Memory B cell (primary cell): ENCODE data around the gene NPAS1.

Source experiments
- ATAC-seq: fragments of 150-1000 bp; cut with Tn5 transposase; 2 replicates; pipeline ENCODE4 v1.10.0; 2021; ENCODE audit warnings: low read depth, mild to moderate bottlenecking, moderate library complexity
- DNase-seq, 2 donors: peaks; one replicate each; pipeline ENCODE4 v3.0.0; 2022; ENCODE audit warnings: low spot score in 2 of 2
- H3K27ac Mint-ChIP-seq: one replicate; pipeline ENCODE4 v1.8.0; 2022; ENCODE audit warnings: mild to moderate bottlenecking, moderate library complexity, mixed read lengths
- H3K27me3 Mint-ChIP-seq: one replicate; pipeline ENCODE4 v1.8.0; 2022; ENCODE audit warnings: mixed read lengths
- H3K36me3 Mint-ChIP-seq: one replicate; pipeline ENCODE4 v1.8.0; 2022; ENCODE audit warnings: mild to moderate bottlenecking, mixed read lengths
- H3K4me1 Mint-ChIP-seq: one replicate; pipeline ENCODE4 v1.8.0; 2022; ENCODE audit warnings: mixed read lengths
- H3K4me3 Mint-ChIP-seq: one replicate; pipeline ENCODE4 v1.8.0; 2022; ENCODE audit warnings: mild to moderate bottlenecking, moderate library complexity, mixed read lengths
- H3K9me3 Mint-ChIP-seq: one replicate; pipeline ENCODE4 v1.8.0; 2022; ENCODE audit warnings: mixed read lengths

Gene NPAS1

GRCh38 chr19:46981286-46981945 lies 38.2 kb upstream of the NPAS1 start:
- no peaks in the 10 kb centered on the region for H3K9me3 Mint-ChIP-seq
- peak overlapping the region; percentile 10 for H3K27ac Mint-ChIP-seq
- no peak overlapping the region for H3K4me3 Mint-ChIP-seq
- H3K27me3 Mint-ChIP-seq, result no peaks in the 10 kb centered on the region
- H3K36me3 Mint-ChIP-seq, result no peaks in the 10 kb centered on the region
- ATAC-seq (no peak), DNase-seq (no peak)
- H3K4me1 Mint-ChIP-seq, result peaks cover 23% of the 10 kb centered on the region

DNA sequence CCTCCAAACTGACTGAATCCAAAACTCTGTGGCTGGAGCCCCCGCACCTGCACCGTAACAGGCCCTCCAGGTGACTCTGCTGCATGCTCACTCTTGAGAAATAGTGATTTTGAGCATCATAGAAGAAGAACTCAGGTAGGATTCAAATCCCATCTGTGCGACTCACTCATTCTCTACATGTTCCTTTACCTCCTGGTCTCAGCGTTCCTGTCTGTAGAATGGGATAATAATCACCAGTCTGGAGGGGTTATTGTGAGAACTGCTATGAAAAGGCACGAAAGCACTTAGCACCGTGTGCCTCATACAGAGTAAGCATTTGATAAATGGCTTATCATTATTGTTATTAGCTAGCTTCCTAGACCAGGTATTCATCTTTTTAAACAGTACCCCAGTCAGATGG lies 36.5 kb upstream of the NPAS1 start:
- peaks cover 15% of the 10 kb centered on the region for H3K4me1 Mint-ChIP-seq
- H3K27me3 Mint-ChIP-seq, result no peaks in the 10 kb centered on the region
- no peaks in the 10 kb centered on the region for H3K9me3 Mint-ChIP-seq
- ATAC-seq (no peak), DNase-seq (no peak)
- no peaks in the 10 kb centered on the region for H3K36me3 Mint-ChIP-seq
- H3K4me3 Mint-ChIP-seq, result no peak overlapping the region
- no peak overlapping the region for H3K27ac Mint-ChIP-seq

DNA sequence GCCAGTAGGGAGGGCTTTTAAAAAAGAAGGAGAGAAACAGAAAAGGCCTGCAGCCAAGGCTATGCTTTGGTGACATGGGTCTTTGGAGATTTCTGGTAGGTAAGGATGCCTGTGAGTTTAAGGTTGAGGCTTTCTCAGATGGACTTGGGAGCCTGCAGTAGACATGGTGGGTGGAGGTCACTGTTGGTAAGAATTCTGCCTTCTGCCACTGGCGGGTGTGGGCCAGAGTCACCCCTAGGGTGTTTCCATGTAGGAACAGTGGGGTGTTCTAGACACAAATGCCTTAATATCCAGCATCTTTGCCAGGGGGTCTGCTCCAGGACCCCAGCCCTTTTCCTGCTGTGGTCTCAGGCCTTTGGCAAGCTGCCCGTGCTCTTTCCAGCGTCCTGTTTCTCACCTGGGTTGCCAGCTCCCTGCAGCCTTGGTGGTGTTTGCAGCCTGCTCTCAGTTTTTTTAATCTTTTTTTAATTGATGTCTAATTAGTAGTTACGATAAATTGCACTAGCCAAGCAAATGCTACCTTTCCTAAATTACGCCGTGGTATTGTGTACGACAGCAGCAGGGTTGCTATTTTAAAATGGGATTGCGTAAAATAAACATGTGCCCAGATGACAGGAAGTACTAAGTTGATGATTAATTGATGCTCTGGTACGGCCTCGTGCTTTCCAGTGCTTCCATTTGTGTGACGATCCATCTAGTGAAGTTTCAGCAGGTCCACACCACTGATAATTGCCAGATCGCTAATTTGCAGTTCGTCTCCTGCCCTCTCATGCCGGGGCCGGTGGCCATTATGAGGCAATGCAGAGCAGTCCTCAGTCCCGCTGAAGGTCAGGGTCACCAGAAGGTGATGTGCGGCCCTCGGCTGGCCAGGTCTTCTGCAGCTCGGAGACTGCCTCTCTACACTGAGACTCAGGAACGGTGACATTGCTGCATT lies 35.3 kb upstream of the NPAS1 start:
- ATAC-seq (no peak), DNase-seq (no peak)
- H3K36me3 Mint-ChIP-seq, result peaks cover 4% of the 10 kb centered on the region
- peaks cover 10% of the 10 kb centered on the region for H3K4me1 Mint-ChIP-seq
- no peak overlapping the region for H3K27ac Mint-ChIP-seq
- no peak overlapping the region for H3K4me3 Mint-ChIP-seq
- H3K27me3 Mint-ChIP-seq, result no peaks in the 10 kb centered on the region
- no peaks in the 10 kb centered on the region for H3K9me3 Mint-ChIP-seq

DNA sequence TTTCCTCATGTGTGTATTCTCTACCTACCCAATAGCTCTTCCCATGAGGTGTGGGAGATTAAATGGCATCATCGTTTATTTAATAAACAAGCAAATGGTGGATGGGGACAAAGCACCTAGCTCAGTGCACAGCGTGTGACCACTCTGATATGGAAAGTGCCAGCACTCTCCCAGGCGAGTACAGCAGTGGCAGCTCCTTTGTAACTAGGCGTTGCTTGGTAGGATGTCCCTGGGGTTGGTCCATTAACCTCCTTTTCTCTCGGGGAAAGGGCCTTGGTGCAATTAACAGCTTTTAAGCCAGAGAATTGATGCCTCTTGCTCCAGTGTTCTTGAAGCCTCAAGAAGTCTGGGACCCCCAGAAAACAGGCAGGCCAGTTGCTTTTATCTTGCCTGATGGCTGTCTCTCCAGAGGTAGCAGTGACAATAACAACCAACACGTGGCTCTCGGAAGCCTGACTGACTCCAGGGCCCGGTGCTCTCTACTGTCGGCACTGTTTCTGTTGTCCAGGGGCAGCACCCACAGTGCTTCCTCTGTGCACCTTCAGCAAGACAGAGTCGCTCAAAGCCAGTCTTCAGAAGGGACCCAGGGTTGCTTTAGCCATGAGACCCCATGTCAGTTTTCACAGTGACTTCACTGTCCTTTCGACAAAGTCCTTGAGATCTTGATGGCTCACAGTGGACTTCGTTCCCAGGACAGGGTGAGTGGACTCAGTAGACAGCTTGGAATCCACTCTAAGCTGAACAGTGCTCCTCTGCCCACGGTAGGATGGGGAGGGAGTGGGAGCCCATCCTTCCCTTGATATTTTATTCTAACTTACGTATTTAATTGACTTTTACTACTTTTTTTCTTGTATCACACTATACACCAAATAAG lies 33.9 kb upstream of the NPAS1 start:
- peaks cover 7% of the 10 kb centered on the region for H3K36me3 Mint-ChIP-seq
- ATAC-seq (no peak), DNase-seq (no peak)
- H3K9me3 Mint-ChIP-seq, result no peaks in the 10 kb centered on the region
- no peak overlapping the region for H3K4me3 Mint-ChIP-seq
- peaks cover 4% of the 10 kb centered on the region for H3K4me1 Mint-ChIP-seq
- no peaks in the 10 kb centered on the region for H3K27me3 Mint-ChIP-seq
- no peak overlapping the region for H3K27ac Mint-ChIP-seq

GRCh38 chr19:46988614-46989230 lies 30.9 kb upstream of the NPAS1 start:
- H3K4me1 Mint-ChIP-seq, result peaks cover 4% of the 10 kb centered on the region
- H3K27ac Mint-ChIP-seq, result no peak overlapping the region
- no peak overlapping the region for H3K4me3 Mint-ChIP-seq
- ATAC-seq (no peak), DNase-seq (no peak)
- H3K9me3 Mint-ChIP-seq, result no peaks in the 10 kb centered on the region
- H3K36me3 Mint-ChIP-seq, result peaks cover 10% of the 10 kb centered on the region
- no peaks in the 10 kb centered on the region for H3K27me3 Mint-ChIP-seq

DNA sequence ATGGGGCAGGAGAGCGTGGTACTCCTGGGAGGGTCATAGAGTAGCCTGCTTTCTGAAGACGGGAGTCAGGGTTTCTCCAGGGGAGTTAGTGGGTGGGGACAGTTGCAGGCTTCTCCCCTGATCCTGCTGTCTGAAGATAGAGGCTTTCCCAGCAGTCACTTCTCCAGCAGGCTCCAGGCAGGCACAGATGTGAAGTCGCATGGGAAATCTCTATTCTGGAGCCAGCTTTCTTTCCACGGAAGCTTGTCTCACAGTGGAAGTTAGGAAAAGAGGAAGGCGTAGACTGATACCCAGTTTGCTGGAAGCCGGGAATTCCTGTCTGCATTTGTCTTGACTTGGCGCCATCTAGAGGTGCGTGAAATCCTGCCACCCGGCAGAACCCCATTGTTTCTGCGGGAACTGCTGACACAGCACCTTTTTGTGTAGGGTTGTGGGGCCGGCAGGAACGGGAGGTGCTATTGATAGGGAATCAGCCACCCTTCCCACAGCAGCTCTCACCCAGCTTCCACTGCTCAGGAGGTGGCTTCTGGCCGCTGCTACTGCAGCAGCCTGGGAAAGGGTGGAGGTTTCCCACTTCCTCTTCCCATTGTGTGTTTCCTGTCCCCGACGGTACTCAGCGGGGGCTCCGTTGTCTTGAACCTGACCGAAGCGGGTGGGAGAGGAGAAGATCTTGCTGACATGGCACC lies 28.5 kb upstream of the NPAS1 start:
- Mint-ChIP-seq H3K36me3 (peaks cover 11% of the 10 kb centered on the region), H3K4me3 (no peak overlapping the region), H3K27me3 (no peaks in the 10 kb centered on the region), H3K4me1 (peaks cover 4% of the 10 kb centered on the region), H3K9me3 (no peaks in the 10 kb centered on the region), H3K27ac (no peak overlapping the region)
- peak; percentile 11 to 37 for DNase-seq
- peak; percentile 59 for ATAC-seq

DNA sequence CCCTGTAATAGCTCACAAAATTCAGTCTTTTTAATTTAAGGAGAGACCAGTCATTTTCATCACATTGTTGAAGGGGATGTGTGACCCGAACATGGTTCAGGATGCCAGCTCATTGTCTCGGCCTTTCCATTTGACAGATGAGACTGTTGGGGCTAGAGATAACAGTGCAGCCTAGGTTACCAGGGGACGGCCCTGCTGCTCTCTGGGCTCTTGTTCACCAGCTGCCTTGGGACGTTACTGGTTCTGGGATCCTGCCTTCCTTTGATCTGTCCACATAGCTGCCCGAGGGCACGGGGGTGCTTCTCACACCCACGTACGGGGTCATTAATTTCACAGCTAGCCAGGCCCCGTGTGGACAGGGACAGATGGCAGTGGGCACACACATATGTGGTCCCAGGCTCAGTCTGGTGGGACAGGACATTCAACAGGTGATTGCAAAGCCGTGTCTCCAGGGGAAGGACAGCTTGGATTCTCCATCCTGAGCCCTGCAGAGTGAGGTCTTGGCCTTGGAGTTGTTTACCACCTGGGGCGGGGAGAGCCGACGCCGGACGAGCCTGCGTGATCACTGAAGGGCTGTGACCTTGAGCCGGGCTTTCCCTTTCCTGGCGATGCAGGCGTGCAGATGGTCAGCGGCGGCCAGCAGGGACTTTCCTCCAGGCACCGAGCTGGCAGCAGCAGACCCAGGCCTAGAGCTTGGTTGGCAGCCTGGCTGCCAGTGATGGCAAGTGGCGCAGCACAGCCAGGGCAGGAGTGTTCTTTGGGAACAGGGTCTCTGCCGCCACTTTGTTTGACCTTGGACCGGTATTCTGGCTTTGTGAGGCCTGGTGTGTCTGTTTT lies 26.7 kb upstream of the NPAS1 start:
- Mint-ChIP-seq H3K27ac (no peak overlapping the region), H3K4me3 (no peak overlapping the region), H3K36me3 (peaks cover 18% of the 10 kb centered on the region), H3K27me3 (no peaks in the 10 kb centered on the region), H3K4me1 (peaks cover 4% of the 10 kb centered on the region), H3K9me3 (no peaks in the 10 kb centered on the region)
- no peak for ATAC-seq
- no peak for DNase-seq

GRCh38 chr19:46993622-46994021 lies 26.0 kb upstream of the NPAS1 start:
- H3K36me3 Mint-ChIP-seq, result peaks cover 17% of the 10 kb centered on the region

GRCh38 chr19:46994141-46994686 lies 25.4 kb upstream of the NPAS1 start:
- peaks cover 15% of the 10 kb centered on the region for H3K36me3 Mint-ChIP-seq
- no peak for ATAC-seq

More at GRCh38 chr19:46993622-46994021, 26.0 kb upstream of the NPAS1 start:
- peaks cover 4% of the 10 kb centered on the region for H3K4me1 Mint-ChIP-seq
- H3K27ac Mint-ChIP-seq, result no peak overlapping the region
- DNase-seq (no peak), ATAC-seq (no peak)
- no peaks in the 10 kb centered on the region for H3K9me3 Mint-ChIP-seq
- H3K4me3 Mint-ChIP-seq, result no peak overlapping the region
- no peaks in the 10 kb centered on the region for H3K27me3 Mint-ChIP-seq

DNA sequence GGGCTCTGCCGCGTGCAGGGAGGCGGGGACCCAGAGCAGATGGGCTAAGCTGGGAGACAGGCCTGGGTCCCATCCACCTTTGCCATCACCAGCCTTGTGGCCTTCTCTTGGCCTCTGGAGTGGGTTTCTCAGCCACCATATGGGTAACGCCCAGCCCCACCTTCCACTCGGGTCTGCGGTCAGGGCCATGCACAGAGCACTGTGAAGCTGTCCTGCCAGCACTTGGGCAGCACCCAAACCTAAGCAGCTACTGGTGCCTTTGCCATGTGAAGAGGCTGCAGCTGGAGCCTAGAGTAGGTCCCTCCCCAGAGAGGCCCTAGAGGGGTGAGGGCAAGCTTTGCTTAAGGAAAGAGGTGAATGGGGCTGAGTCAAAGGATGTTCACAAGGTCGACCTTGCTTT lies 24.1 kb upstream of the NPAS1 start:
- Mint-ChIP-seq H3K27me3 (no peaks in the 10 kb centered on the region), H3K27ac (no peak overlapping the region), H3K4me1 (peaks cover 4% of the 10 kb centered on the region), H3K36me3 (peaks cover 14% of the 10 kb centered on the region), H3K9me3 (no peaks in the 10 kb centered on the region), H3K4me3 (no peak overlapping the region)
- no peak for ATAC-seq
- no peak for DNase-seq

More at GRCh38 chr19:46994141-46994686, 25.4 kb upstream of the NPAS1 start:
- H3K27me3 Mint-ChIP-seq, result no peaks in the 10 kb centered on the region
- H3K9me3 Mint-ChIP-seq, result no peaks in the 10 kb centered on the region
- peaks cover 4% of the 10 kb centered on the region for H3K4me1 Mint-ChIP-seq
- no peak overlapping the region for H3K4me3 Mint-ChIP-seq
- no peak for DNase-seq
- H3K27ac Mint-ChIP-seq, result no peak overlapping the region

DNA sequence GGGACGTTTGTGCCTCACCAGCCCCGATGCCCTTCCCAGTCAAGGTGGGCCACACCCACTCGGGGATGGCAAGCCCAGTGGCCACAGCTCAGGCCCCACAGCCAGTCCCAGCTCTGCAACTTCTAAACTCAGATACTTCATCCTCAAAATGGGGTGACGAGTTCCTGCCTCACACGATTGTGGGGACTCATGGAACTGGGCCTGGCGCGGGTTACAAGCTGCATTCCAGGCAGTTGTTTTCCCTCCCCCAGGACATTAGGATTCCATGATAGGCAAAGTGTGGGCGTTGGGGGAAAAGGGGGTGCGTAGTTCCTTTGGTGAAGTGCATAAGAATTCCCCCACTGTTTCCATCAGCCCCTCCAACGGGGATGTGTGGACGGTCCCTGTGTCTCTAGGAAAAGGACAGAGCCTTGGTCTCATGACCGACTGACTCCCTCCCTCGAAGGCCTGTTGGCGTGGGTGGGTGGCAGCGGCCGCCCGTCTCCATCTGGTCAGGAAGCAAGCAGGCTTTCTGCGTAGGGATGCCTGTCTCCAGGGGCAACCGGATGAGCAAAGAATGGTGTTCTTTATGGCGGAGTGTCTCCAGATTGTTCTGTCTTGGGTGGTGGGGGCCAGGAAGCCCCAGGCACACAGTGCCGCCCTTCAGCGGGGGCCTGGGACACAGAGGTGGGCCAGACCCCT lies 21.1 kb upstream of the NPAS1 start:
- Mint-ChIP-seq H3K4me1 (no peaks in the 10 kb centered on the region), H3K27ac (no peak overlapping the region), H3K36me3 (peaks cover 20% of the 10 kb centered on the region), H3K27me3 (no peaks in the 10 kb centered on the region), H3K4me3 (no peak overlapping the region), H3K9me3 (no peaks in the 10 kb centered on the region)
- no peak for ATAC-seq
- DNase-seq, result no peak

DNA sequence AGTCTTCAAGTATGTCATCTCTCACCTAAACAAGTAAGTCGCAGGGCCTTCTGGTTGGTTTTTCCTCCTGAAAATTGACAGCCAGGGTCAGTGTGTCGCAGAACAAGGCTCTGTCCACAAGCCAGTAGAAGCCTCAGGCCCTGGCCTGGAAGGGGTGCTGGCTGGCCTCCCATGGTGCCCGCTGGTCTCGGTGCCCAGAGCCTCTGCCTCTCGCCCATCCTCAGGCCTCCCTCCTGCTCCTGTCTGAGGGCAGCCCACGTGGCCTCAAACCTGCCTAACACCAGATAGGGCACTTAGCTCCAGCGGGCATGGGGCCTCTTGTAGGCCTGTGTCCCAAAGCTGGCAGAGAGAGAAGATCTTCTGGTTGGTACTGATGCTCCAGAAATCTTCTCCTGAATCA lies 20.3 kb upstream of the NPAS1 start:
- H3K4me3 Mint-ChIP-seq, result no peak overlapping the region
- peaks cover 19% of the 10 kb centered on the region for H3K36me3 Mint-ChIP-seq
- no peak overlapping the region for H3K27ac Mint-ChIP-seq
- H3K9me3 Mint-ChIP-seq, result no peaks in the 10 kb centered on the region
- ATAC-seq (no peak), DNase-seq (no peak)
- H3K4me1 Mint-ChIP-seq, result no peaks in the 10 kb centered on the region
- no peaks in the 10 kb centered on the region for H3K27me3 Mint-ChIP-seq
